Smooth muscle cell (in vitro differentiated cells): Measurements from ENCODE around the gene BAZ1A. TPM values are rescaled to one million over a fixed set of nuclear protein-coding genes. Genes with fewer than 3 reads are reported as not detected.

ENCODE experiments used
- DNase-seq: peaks from one replicate; lab custom pipeline; 2025; ENCODE audit not compliant: unreplicated experiment; lab: John Stamatoyannopoulos, UW
- H2AFZ ChIP-seq: fragments of 200-600 bp; sonication (generic); 2 replicates; pipeline ENCODE4 v1.6.0; 2016; ENCODE audit warnings: antibody characterized with exemption, low read depth, mild to moderate bottlenecking
- H3F3A ChIP-seq: fragments of 200-600 bp; sonication (generic); 2 replicates; pipeline ENCODE4 v1.6.0; 2017; ENCODE audit warnings: antibody characterized with exemption, low read depth
- H3K27ac ChIP-seq: fragments of 200-600 bp; sonication (generic); 2 replicates; pipeline ENCODE4 v1.5.1; 2016; ENCODE audit warnings: low read depth, mild to moderate bottlenecking
- H3K27me3 ChIP-seq: fragments of 200-600 bp; sonication (generic); 2 replicates; pipeline ENCODE4 v1.6.1; 2016; ENCODE audit warnings: low read depth, mild to moderate bottlenecking
- H3K36me3 ChIP-seq: fragments of 200-600 bp; sonication (generic); 2 replicates; pipeline ENCODE4 v1.5.1; 2016; ENCODE audit warnings: low read depth
- H3K4me1 ChIP-seq: fragments of 200-600 bp; sonication (generic); 2 replicates; pipeline ENCODE4 v1.5.1; 2016; ENCODE audit warnings: low read depth
- H3K4me2 ChIP-seq: fragments of 200-600 bp; sonication (generic); 2 replicates; pipeline ENCODE4 v1.6.0; 2016; ENCODE audit warnings: mild to moderate bottlenecking
- H3K4me3 ChIP-seq: fragments of 200-600 bp; sonication (generic); 2 replicates; pipeline ENCODE4 v1.5.1; 2016; ENCODE audit warnings: mild to moderate bottlenecking
- H3K79me2 ChIP-seq: fragments of 200-600 bp; sonication (generic); 2 replicates; pipeline ENCODE4 v1.6.0; 2016; ENCODE audit warnings: low read depth, mild to moderate bottlenecking
- H3K9ac ChIP-seq: fragments of 200-600 bp; sonication (generic); 2 replicates; pipeline ENCODE4 v1.6.0; 2016; ENCODE audit warnings: low read depth
- H3K9me3 ChIP-seq: fragments of 200-600 bp; sonication (generic); replicated peaks from 2 replicates; pipeline ENCODE4 v1.5.1; 2016; ENCODE audit warnings: low read depth
- H4K20me1 ChIP-seq: fragments of 200-600 bp; sonication (generic); 2 replicates; pipeline ENCODE4 v1.6.0; 2016; ENCODE audit warnings: low read depth
- WGBS: methylation state at CpG from one replicate; pipeline ENCODE4 v1.1.7; 2016; ENCODE audit warnings: low lambda C conversion rate; 5-methylcytosine and 5-hydroxymethylcytosine counted together
- polyA plus RNA-seq: library from polyadenylated mRNA; unstranded; fragments of >200 nt; fragmentation: Nextera tagmentation; extraction: Ambion mirVana; gene quantifications from 2 replicates; pipeline ENCODE4 v1.2.1, GENCODE V29; 2016
- total RNA-seq: library from RNA; depleted of rRNA; stranded (reverse); fragments of >200 nt; gene quantifications from 2 replicates; pipeline ENCODE4 v1.2.3, GENCODE V29; 2014
- TF ChIP-seq, protein P1 (sequence below): fragments of 200-600 bp; sonication (generic); IDR thresholded peaks from 2 replicates; pipeline ENCODE4 v1.5.1; 2017; ENCODE audit warnings: borderline replicate concordance, mild to moderate bottlenecking, antibody characterized with exemption; ENCODE audit not compliant: insufficient read depth, poor library complexity, severe bottlenecking

The BAZ1A gene
- total and polyA plus RNA-seq, 2 experiments from 2014 or later = 12.4 to 21.7 TPM

DNA sequence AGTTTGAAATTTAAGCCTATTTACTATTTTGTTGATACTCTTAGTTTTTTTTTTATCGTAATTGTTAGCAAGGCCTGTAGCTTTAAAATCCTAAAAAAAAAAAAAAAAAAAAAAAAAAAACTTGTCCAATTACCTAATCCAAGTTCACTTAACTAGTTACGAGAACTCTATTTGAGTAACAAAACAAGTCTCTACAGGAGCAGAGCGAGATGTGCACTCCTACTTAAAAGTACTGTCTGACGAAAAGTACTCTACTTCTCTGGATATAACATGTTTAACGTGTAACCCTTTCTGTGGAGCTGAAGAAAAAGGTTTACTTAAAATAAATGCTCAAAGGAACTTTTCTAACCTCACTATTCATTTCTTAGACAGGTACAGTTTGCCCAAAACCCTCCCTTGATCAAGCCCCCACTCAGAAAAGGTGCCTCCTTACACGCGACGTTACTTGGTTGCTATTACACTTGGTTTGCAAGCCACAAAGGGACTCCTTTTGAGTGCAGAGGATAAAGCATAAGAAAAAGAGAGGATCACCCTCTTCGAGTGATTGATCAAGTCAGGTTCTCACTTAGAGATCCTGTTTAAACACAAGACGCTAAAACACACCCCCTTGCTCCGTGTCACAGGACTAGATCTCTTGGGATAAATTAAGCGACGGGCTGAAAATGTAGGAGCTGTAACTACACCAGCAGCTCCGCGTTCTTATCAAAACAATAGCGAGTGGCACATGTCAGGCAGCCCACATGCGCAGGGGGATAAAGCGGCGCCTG is 2.2 kb downstream of the BAZ1A start:
- peaks cover 39% of the 10 kb centered on the region for H4K20me1 ChIP-seq
- peaks cover 45% of the 10 kb centered on the region for H3K79me2 ChIP-seq

DNA sequence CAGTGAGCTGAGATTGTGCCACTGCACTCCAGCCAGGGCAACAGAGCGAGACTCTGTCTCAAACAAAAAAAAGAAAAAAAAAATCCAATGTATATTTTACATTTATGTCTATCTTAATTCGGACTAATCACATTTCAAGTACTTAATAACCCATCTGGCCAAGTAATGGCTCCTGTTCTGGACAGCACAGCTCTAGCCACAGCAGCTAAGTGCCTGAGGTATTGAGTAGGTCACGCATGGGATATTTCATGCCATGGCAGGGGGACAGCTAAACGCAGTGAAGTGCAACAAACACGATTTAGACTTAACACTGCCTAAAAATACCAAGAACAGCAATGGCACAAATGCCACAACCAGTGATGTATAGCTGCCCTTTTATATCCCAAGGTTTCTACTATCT is 8.0 kb downstream of the BAZ1A start:
- TF ChIP-seq, protein P1, sequence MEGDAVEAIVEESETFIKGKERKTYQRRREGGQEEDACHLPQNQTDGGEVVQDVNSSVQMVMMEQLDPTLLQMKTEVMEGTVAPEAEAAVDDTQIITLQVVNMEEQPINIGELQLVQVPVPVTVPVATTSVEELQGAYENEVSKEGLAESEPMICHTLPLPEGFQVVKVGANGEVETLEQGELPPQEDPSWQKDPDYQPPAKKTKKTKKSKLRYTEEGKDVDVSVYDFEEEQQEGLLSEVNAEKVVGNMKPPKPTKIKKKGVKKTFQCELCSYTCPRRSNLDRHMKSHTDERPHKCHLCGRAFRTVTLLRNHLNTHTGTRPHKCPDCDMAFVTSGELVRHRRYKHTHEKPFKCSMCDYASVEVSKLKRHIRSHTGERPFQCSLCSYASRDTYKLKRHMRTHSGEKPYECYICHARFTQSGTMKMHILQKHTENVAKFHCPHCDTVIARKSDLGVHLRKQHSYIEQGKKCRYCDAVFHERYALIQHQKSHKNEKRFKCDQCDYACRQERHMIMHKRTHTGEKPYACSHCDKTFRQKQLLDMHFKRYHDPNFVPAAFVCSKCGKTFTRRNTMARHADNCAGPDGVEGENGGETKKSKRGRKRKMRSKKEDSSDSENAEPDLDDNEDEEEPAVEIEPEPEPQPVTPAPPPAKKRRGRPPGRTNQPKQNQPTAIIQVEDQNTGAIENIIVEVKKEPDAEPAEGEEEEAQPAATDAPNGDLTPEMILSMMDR = no peak
- DNase-seq = no peak
- Histone ChIP-seq H3K36me3 (no peaks in the 10 kb centered on the region), H3K79me2 (peaks cover 89% of the 10 kb centered on the region), H3K27me3 (no peaks in the 10 kb centered on the region), H4K20me1 (peaks cover 72% of the 10 kb centered on the region), H2AFZ (no peak overlapping the region), H3K9ac (no peak overlapping the region), H3K4me2 (no peak overlapping the region), H3K4me3 (no peak overlapping the region), H3K27ac (no peak overlapping the region), H3K9me3 (no peaks in the 10 kb centered on the region), H3K4me1 (no peaks in the 10 kb centered on the region), H3F3A (no peaks in the 10 kb centered on the region)
- WGBS = 76% methylated on average over 5 of the region's 5 CpGs

More for the DNA sequence above, 2.2 kb downstream of the BAZ1A start:
- H3F3A ChIP-seq = peaks cover 4% of the 10 kb centered on the region
- no peaks in the 10 kb centered on the region for H3K36me3 ChIP-seq
- H3K4me3 ChIP-seq = peak overlapping the region; percentile 98
- WGBS = 7% methylated on average over 19 of the region's 19 CpGs
- H3K4me1 ChIP-seq = peaks cover 6% of the 10 kb centered on the region
- H3K27ac ChIP-seq = peak overlapping the region; percentile 100
- TF ChIP-seq, protein P1 = no peak
- peak overlapping the region; percentile 99 for H3K9ac ChIP-seq
- peak overlapping the region; percentile 64 for H2AFZ ChIP-seq
- H3K27me3 ChIP-seq = no peaks in the 10 kb centered on the region
- peak overlapping the region; percentile 98 for H3K4me2 ChIP-seq
- no peak for DNase-seq
- no peaks in the 10 kb centered on the region for H3K9me3 ChIP-seq

DNA sequence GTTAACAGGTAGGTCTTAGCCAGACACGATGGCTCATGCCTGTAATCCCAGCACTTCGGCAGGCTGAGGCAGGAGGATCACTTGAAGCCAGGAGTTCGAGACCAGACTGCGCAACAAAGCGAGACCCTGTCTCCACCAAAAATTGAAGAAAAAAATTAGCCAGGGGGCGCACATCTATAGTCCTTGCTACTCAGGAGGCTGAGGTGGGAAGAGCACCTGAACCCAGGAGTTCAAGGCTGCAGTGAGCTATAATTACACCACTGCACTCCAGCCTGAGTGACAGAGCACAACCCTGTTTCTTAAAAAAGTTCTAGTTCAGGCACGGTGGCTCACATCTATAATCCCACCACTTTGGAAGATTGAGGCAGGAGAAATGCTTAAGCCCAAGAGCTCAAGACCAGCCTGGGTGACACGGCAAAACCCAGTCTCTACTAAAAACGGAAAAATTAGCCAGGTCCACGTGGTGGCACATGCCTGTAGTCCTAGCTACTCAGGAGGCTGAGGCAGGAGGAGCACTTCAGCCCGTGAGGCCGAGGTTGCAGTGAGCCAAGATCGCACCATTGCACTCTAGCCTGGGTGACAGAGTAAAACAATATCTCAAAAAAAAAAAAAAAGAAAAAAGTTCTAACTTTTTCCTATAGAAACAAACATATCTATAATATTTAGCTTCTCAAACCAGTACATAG is 9.1 kb downstream of the BAZ1A start:
- WGBS = 96% methylated on average over 12 of the region's 13 CpGs
- Histone ChIP-seq H3K4me3 (no peak overlapping the region), H2AFZ (no peak overlapping the region), H3K9me3 (no peaks in the 10 kb centered on the region), H3K27me3 (no peaks in the 10 kb centered on the region), H3K36me3 (no peaks in the 10 kb centered on the region), H3K4me1 (no peaks in the 10 kb centered on the region), H3K9ac (no peak overlapping the region), H3F3A (no peaks in the 10 kb centered on the region), H4K20me1 (peaks cover 60% of the 10 kb centered on the region), H3K4me2 (no peak overlapping the region), H3K79me2 (peaks cover 77% of the 10 kb centered on the region), H3K27ac (no peak overlapping the region)
- TF ChIP-seq, protein P1 = no peak
- no peak for DNase-seq
